Keratinocyte (primary cell): ENCODE results near the gene MYLK4. TPM values are rescaled to one million over a fixed set of nuclear protein-coding genes. Genes with fewer than 3 reads are reported as not detected.

ENCODE experiments used
- DNase-seq: peaks from one replicate; pipeline ENCODE4 v3.0.0-alpha.2; 2011; ENCODE audit warnings: low read depth, missing footprints, low spot score
- FAIRE-seq: peaks from 2 replicates; lab custom pipeline; 2011; peaks lifted over from hg19 to GRCh38; lab: Jason Lieb, UNC
- H2AFZ ChIP-seq: 2 replicates; pipeline ENCODE4 v1.6.0; 2012; ENCODE audit warnings: low read length, control low read depth, inconsistent platforms; ENCODE audit not compliant: control insufficient read depth
- H3K27ac ChIP-seq: 2 replicates; pipeline ENCODE4 v1.5.1; 2011; ENCODE audit warnings: low read length; ENCODE audit not compliant: control insufficient read depth, insufficient read depth
- H3K27me3 ChIP-seq: 3 replicates; pipeline ENCODE4 v1.6.0; 2011; ENCODE audit warnings: low read length; ENCODE audit not compliant: control insufficient read depth, insufficient read depth; ENCODE audit errors: extremely low read depth
- H3K36me3 ChIP-seq, 2 experiments: 2 replicates in 1 of 2; 3 replicates in 1 of 2; pipeline ENCODE4 v1.5.1; 2011; ENCODE audit warnings: low read length in 2 of 2, mild to moderate bottlenecking in 1 of 2; ENCODE audit not compliant: control insufficient read depth in 2 of 2, insufficient read depth in 2 of 2; ENCODE audit errors: extremely low read depth in 1 of 2
- H3K4me1 ChIP-seq: 3 replicates; pipeline ENCODE4 v1.5.1; 2011; ENCODE audit warnings: low read length; ENCODE audit not compliant: control insufficient read depth, insufficient read depth; ENCODE audit errors: extremely low read depth
- H3K4me2 ChIP-seq: 3 replicates; pipeline ENCODE4 v1.6.0; 2011; ENCODE audit warnings: low read depth, low read length; ENCODE audit not compliant: control insufficient read depth, insufficient read depth; ENCODE audit errors: extremely low read depth
- H3K4me3 ChIP-seq, 3 experiments: fragments of 200-600 bp in 1 of 3; sonication (generic) in 1 of 3; 2 replicates in 2 of 3; 3 replicates in 1 of 3; pipeline ENCODE4 v1.5.1; 2011 to 2016; ENCODE audit warnings: low read length in 3 of 3, mild to moderate bottlenecking in 3 of 3, control low read depth in 2 of 3, inconsistent platforms in 1 of 3, low read depth in 1 of 3, mixed read lengths in 1 of 3, mixed run types in 1 of 3, moderate library complexity in 1 of 3; ENCODE audit not compliant: control insufficient read depth in 2 of 3, insufficient read depth in 2 of 3; ENCODE audit errors: extremely low read depth in 1 of 3
- H3K79me2 ChIP-seq: 2 replicates; pipeline ENCODE4 v1.6.0; 2012; ENCODE audit warnings: low read length; ENCODE audit not compliant: control insufficient read depth, insufficient read depth
- H3K9ac ChIP-seq: 3 replicates; pipeline ENCODE4 v1.6.0; 2011; ENCODE audit warnings: low read length; ENCODE audit not compliant: control insufficient read depth, insufficient read depth; ENCODE audit errors: extremely low read depth
- H3K9me1 ChIP-seq: 3 replicates; pipeline ENCODE4 v1.6.0; 2011; ENCODE audit warnings: low read length; ENCODE audit not compliant: control insufficient read depth, insufficient read depth; ENCODE audit errors: extremely low read depth
- H3K9me3 ChIP-seq: 2 replicates; pipeline ENCODE4 v1.5.1; 2012; ENCODE audit warnings: low read depth, low read length; ENCODE audit not compliant: control insufficient read depth
- H4K20me1 ChIP-seq: 3 replicates; pipeline ENCODE4 v1.6.0; 2011; ENCODE audit warnings: low read length; ENCODE audit not compliant: control insufficient read depth, insufficient read depth; ENCODE audit errors: extremely low read depth
- CTCF ChIP-seq, 3 experiments: IDR thresholded peaks in 1 of 3; conservative IDR thresholded peaks in 1 of 3; optimal IDR thresholded peaks in 1 of 3; 2 replicates in 2 of 3; 3 replicates in 1 of 3; pipeline versions ENCODE3 to v1.5.1; 2011; ENCODE audit warnings: low read length in 3 of 3, mild to moderate bottlenecking in 3 of 3, moderate library complexity in 2 of 3, control low read depth in 1 of 3, inconsistent platforms in 1 of 3; ENCODE audit not compliant: insufficient read depth in 2 of 3; ENCODE audit errors: extremely low read depth in 1 of 3
- EZH2 ChIP-seq: IDR thresholded peaks from one replicate; pipeline ENCODE4 v1.6.1; 2012; ENCODE audit warnings: inconsistent platforms, mild to moderate bottlenecking, low read length, moderate library complexity
- dilution Hi-C: fragments of 300-500 bp; cut with MboI; formaldehyde crosslinking; loops from one replicate; pipeline ENCODE4 v1.7.0; 2020; ENCODE audit warnings: low sequenced_read_pairs; ENCODE audit not compliant: extremely low pct_ligation_motif_present
- polyA plus RNA-seq, 5 experiments: library from polyadenylated mRNA; depleted of rRNA in 3 of 5; stranded (reverse) in 3 of 5; stranded (forward) in 1 of 5; unstranded in 1 of 5; fragments of >200 nt; gene quantifications; 1 replicate in 1 of 5; 2 replicates in 3 of 5; 3 replicates in 1 of 5; pipeline versions ENCODE4 v1.2.1 to v1.2.3, GENCODE V29; 2011 to 2012; ENCODE audit warnings: missing spikeins in 2 of 5, low read depth in 1 of 5, low replicate concordance in 1 of 5

The MYLK4 gene
- polyA plus RNA-seq, 1 donor (not counting 4 experiments of a cell fraction or from before 2014, with no cell fraction given): 0.31 TPM

DNA sequence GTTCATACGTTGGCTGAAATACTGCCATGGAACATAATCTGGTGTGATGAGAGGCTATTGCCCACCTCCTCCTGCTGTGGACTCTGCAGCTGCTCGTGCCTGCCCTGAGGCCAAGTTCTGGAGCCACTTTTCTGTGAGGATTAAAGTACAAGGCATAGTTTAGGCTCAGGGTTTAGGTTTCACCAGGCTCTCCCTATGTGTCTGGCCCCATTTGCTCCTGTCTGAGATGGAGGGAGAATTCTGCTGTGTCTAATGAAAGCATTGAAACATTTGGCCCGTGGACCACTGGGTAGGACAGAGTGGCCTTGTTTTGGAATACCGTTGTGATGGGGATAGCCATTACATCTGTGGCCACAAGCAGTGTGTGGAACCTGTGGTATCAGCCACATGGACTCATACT is 20.4 kb upstream of the MYLK4 start:
- DNase-seq (no peak), FAIRE-seq (no peak)
- Histone ChIP-seq H3K36me3 (peaks cover 15 to 38% of the 10 kb centered on the region in 2 experiments), H3K79me2 (peaks cover 99% of the 10 kb centered on the region), H4K20me1 (peaks cover 13% of the 10 kb centered on the region), H3K4me1 (peaks cover 17% of the 10 kb centered on the region), H3K9me3 (no peaks in the 10 kb centered on the region), H2AFZ (no peak overlapping the region), H3K27ac (no peak overlapping the region), H3K4me2 (no peak overlapping the region), H3K9ac (no peak overlapping the region), H3K4me3 (no peak overlapping the region), H3K9me1 (peaks cover 3% of the 10 kb centered on the region), H3K27me3 (no peaks in the 10 kb centered on the region)
- TF ChIP-seq EZH2 (no peak), CTCF (optimal IDR thresholded peaks at IDR 0.05 in 1 of 3, IDR thresholded peaks at IDR 0.05 in 1 of 3, conservative IDR thresholded peaks at IDR 0.05 in 1 of 3; ENCODE audit: extremely low read depth in 1 of 3, insufficient read depth in 2 of 3, low read length in 3 of 3) (no peak)
- dilution Hi-C loops: no loop called here

- H3K36me3 ChIP-seq: peaks cover 15 to 35% of the 10 kb centered on the region in 2 experiments
- peaks cover 17% of the 10 kb centered on the region for H3K4me1 ChIP-seq
- H3K4me3 ChIP-seq: no peak overlapping the region
- dilution Hi-C loops: no loop called here
- H3K27me3 ChIP-seq: no peaks in the 10 kb centered on the region
- no peak for DNase-seq
- peaks cover 13% of the 10 kb centered on the region for H4K20me1 ChIP-seq
- peaks cover 3% of the 10 kb centered on the region for H3K9me1 ChIP-seq
- no peak for TF ChIP-seq EZH2
- TF ChIP-seq CTCF (optimal IDR thresholded peaks at IDR 0.05 in 1 of 3, IDR thresholded peaks at IDR 0.05 in 1 of 3, conservative IDR thresholded peaks at IDR 0.05 in 1 of 3; ENCODE audit: extremely low read depth in 1 of 3, insufficient read depth in 2 of 3, low read length in 3 of 3): no peak
- peaks cover 95% of the 10 kb centered on the region for H3K79me2 ChIP-seq
- H2AFZ ChIP-seq: no peak overlapping the region
- H3K4me2 ChIP-seq: no peak overlapping the region
- FAIRE-seq: no peak
- no peaks in the 10 kb centered on the region for H3K9me3 ChIP-seq
- no peak overlapping the region for H3K9ac ChIP-seq
- H3K27ac ChIP-seq: no peak overlapping the region
Observed at GRCh38 chr6:2770171-2770570, 19.4 kb upstream of the MYLK4 start.
